Upper lobe of right lung (tissue), 1 donor: ENCODE data around the gene LHX4. TPM values are rescaled to one million over a fixed set of nuclear protein-coding genes. Genes with fewer than 3 reads are reported as not detected.

Experiments used
- ATAC-seq: fragments of 200-7000 bp; cut with Tn5 transposase; one replicate; pipeline ENCODE4 v1.9.1; 2020; ENCODE audit warnings: mild to moderate bottlenecking, moderate library complexity
- DNase-seq: peaks from one replicate; pipeline ENCODE4 v3.0.0-alpha.2; 2020
- H3K27ac ChIP-seq: fragments of 200-600 bp; one replicate; pipeline ENCODE4 v1.8.0; 2022
- H3K27me3 ChIP-seq: fragments of 200-600 bp; one replicate; pipeline ENCODE4 v1.8.0; 2022; ENCODE audit warnings: mild to moderate bottlenecking
- H3K36me3 ChIP-seq: fragments of 200-600 bp; one replicate; pipeline ENCODE4 v1.8.0; 2022
- H3K4me1 ChIP-seq: fragments of 200-600 bp; one replicate; pipeline ENCODE4 v1.8.0; 2022
- H3K4me3 ChIP-seq: fragments of 200-600 bp; one replicate; pipeline ENCODE4 v1.8.0; 2022; ENCODE audit warnings: mild to moderate bottlenecking
- H3K9me3 ChIP-seq: fragments of 200-600 bp; one replicate; pipeline ENCODE4 v1.8.0; 2022
- intact Hi-C: fragments of 100-400 bp; cut with DNase I; formaldehyde crosslinking; loops from one replicate; pipeline ENCODE4 v1.11.0; 2022
- total RNA-seq: library from RNA; stranded (reverse); fragmentation: NEBNext Ultra II Directional; extraction: Animal tissue kit (Norgen Biotek cat#: 25700); gene quantifications from one replicate; pipeline ENCODE4 v1.2.1, GENCODE V29; 2021
- TF ChIP-seq, protein P1 (sequence below): fragments of 200-600 bp; IDR thresholded peaks from one replicate; pipeline ENCODE4 v1.8.0; 2022; ENCODE audit warnings: antibody characterized with exemption
- donor health status: DM: no; HTN: yes; CAD: no; lungs with severe emphysema.

LHX4 gene
- total RNA-seq, 1 donor from 2014 or later, result not detected

DNA sequence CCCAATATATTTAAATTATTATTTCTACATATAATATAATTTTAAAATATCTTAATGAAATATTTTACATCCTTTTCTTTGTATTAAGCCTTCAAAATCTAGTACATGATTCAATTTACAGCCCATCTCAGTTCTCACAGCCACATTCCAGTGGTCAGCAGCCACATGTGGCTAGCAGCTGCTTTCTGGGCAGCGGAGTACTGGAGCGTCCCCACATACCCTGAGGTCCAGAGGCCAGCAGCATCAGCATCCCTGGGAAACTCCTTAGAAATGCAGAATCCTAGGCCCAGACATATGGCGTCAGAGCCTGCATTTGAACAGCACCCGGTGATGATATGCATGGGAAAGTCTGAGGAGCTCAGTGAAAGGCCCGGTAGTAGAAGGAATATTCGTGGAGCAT is 8.6 kb upstream of the LHX4 start:
- peaks cover 20% of the 10 kb centered on the region for H3K27me3 ChIP-seq

DNA sequence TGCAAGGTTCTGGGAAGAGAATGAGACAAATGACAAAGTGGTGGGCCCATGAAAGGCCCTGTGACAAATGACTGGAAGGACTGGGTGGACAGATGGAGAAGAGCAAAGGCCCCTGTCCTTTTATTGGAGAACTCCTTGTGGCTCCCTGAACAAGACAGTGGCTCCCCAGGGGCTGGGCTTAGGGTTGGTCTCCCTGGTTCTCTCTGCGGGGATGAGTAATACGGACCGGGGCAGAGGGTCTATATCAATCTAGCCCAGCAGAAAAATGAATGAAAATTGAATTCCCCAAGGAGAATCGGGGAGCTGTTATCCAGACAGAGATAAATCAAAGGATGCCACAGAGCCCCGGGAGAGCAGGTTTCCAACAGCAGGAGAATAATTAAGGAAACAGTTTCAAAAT is 5.2 kb upstream of the LHX4 start:
- TF ChIP-seq, protein P1, sequence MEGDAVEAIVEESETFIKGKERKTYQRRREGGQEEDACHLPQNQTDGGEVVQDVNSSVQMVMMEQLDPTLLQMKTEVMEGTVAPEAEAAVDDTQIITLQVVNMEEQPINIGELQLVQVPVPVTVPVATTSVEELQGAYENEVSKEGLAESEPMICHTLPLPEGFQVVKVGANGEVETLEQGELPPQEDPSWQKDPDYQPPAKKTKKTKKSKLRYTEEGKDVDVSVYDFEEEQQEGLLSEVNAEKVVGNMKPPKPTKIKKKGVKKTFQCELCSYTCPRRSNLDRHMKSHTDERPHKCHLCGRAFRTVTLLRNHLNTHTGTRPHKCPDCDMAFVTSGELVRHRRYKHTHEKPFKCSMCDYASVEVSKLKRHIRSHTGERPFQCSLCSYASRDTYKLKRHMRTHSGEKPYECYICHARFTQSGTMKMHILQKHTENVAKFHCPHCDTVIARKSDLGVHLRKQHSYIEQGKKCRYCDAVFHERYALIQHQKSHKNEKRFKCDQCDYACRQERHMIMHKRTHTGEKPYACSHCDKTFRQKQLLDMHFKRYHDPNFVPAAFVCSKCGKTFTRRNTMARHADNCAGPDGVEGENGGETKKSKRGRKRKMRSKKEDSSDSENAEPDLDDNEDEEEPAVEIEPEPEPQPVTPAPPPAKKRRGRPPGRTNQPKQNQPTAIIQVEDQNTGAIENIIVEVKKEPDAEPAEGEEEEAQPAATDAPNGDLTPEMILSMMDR, result no peak
- no peaks in the 10 kb centered on the region for H3K36me3 ChIP-seq
- ATAC-seq (no peak), DNase-seq (peak; percentile 23)
- H3K4me3 ChIP-seq, result no peak overlapping the region
- no peak overlapping the region for H3K27ac ChIP-seq
- H3K27me3 ChIP-seq, result peaks cover 54% of the 10 kb centered on the region
- no peaks in the 10 kb centered on the region for H3K9me3 ChIP-seq
- intact Hi-C loops, result no loop called here
- H3K4me1 ChIP-seq, result peaks cover 7% of the 10 kb centered on the region

More for the DNA sequence above, 8.6 kb upstream of the LHX4 start:
- TF ChIP-seq, protein P1, result no peak
- Histone ChIP-seq H3K36me3 (no peaks in the 10 kb centered on the region), H3K4me1 (no peaks in the 10 kb centered on the region), H3K9me3 (no peaks in the 10 kb centered on the region), H3K4me3 (no peak overlapping the region), H3K27ac (no peak overlapping the region)
- DNase-seq, result peak; percentile 2
- intact Hi-C loops, result no loop called here
- no peak for ATAC-seq

DNA sequence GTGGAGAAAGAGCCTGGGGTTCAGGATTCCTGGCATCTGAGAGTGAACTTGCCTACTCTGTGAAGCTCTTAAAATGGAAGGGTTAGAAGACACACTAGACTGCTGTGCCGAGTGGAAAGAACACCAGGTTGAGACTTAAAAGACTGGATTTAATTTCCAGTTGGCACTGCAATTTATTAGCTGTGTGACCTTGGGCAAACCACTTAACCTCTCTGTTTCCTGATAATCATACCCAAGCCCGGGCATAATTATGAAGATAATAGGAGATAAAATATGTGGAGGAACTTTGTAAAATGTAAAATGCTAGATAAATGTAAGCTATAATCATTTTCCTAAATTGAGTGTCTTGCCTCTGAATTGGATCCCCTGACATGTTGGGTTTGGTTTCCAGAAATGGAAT is 4.7 kb upstream of the LHX4 start:
- DNase-seq (peak; percentile 1), ATAC-seq (no peak)
- TF ChIP-seq, protein P1, result no peak
- Histone ChIP-seq H3K4me3 (no peak overlapping the region), H3K27me3 (peaks cover 59% of the 10 kb centered on the region), H3K4me1 (peaks cover 12% of the 10 kb centered on the region), H3K36me3 (no peaks in the 10 kb centered on the region), H3K9me3 (no peaks in the 10 kb centered on the region), H3K27ac (no peak overlapping the region)
- intact Hi-C loops, result no loop called here

DNA sequence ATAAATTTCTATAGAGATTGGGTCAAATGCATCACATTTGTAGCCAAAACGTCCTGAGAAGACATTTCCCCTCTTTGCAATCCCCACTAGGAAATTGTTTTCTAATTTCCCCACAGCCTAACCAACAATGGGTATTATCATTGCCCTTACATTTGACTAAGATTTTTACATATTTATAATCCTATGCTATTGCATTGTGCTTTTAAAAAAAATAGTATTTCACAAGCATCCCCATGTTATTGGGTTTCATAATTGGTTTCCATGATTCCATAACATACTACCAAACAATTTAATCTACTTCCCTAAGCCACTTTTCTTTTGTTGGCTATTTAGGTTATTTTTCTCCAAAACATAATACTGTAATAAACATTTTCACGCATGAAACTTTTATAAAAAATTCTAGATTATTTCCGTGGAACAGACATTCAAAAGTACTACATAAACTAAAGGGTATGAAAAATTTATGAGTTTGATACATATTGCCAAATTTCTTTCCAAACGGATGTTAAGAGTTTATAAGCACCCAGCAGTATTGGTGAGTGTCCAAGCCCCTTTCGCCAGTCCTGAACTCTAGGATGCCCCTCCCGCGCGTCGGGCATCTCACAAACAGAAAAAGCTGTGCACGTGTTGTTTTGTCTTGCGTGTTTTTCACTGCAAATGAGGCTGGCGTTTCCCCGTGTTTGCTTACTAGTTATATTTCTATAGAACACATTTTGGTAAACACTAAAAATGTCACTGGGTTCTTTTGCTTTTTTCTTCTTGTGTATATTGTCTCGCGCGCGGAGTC is 2.0 kb upstream of the LHX4 start:
- DNase-seq, result peak; percentile 23

DNA sequence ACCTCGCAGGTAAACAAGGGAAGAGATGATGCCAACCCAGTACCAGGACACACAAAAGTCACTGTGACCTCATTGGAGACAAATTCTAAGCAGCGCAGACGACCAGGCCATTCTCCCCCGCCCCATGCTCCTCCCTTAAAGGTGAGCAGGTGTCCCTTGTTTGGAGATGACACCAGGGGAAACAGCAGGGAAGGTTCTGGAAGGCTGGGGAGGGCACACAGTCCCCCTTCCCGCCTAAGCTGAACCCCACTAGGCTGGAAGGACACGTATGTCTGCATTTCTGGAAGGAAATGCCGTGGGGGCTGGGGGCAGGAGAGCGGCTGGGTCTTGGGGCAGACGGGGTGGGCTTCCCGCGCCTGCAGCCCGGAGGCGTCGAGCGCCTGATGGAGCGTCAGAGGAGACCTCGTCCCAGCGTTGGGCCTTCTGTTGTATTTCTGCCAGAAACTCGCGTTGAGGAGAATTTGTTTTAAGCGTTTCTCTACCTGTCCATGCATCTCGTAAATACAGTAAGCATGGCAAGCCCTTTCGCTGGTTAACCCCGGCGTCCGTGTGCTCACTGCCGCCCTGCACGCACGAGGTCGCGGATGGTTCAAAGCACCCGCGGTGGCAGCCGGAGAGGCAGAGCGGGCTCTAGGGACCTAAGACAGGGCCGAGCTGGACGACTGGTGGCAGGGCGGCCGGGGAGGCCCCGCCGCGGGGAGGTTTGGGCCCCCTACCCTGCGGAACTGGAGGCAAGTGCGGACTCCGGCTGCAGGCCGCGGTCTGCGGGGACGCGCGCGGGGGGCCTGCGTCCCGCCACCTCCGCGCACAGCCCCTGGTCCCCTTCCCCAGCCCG is 1.2 kb upstream of the LHX4 start:
- Histone ChIP-seq H3K4me3 (peak overlapping the region; percentile 57), H3K9me3 (no peaks in the 10 kb centered on the region), H3K4me1 (peaks cover 37% of the 10 kb centered on the region), H3K27me3 (peaks cover 93% of the 10 kb centered on the region), H3K36me3 (no peaks in the 10 kb centered on the region), H3K27ac (no peak overlapping the region)
- TF ChIP-seq, protein P1, result no peak
- intact Hi-C loops, result no loop called here
- DNase-seq (peak; percentile 40), ATAC-seq (peak; percentile 14)

More for the DNA sequence above, 2.0 kb upstream of the LHX4 start:
- no peak overlapping the region for H3K4me3 ChIP-seq
- H3K9me3 ChIP-seq, result no peaks in the 10 kb centered on the region
- H3K36me3 ChIP-seq, result no peaks in the 10 kb centered on the region
- intact Hi-C loops, result no loop called here
- no peak overlapping the region for H3K27ac ChIP-seq
- peaks cover 85% of the 10 kb centered on the region for H3K27me3 ChIP-seq
- H3K4me1 ChIP-seq, result peaks cover 31% of the 10 kb centered on the region
- ATAC-seq, result no peak
- TF ChIP-seq, protein P1, result no peak
